HuH-7.5 (cell line): ENCODE results near the gene KHDC4.
"Not testable (repeated sequence)": the region's sequence is repeated elsewhere in the genome, so short reads cannot be mapped to it uniquely, and the experiment has no call there.

Source experiments
- DNase-seq: peaks from one replicate; pipeline ENCODE4 v3.0.0; 2011; ENCODE audit warnings: low spot score

KHDC4 gene

DNA sequence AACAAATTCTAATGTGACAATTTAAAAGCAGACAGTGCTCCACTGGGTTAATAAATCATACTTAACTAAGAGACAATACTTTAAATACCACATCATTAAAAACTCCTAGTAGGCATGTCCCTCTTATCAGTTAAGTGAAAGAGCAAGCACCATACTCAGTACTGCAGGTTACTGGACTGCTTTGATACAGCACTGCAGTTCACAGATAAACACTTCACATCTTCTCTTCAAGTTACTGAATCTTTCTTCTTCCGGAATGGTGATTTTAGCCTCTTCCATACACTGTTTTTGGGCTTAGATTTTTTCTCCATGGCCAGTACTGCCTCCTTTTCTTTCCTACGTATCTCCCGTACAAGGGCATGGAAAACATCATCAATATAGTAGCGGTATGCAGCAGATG is 34.1 kb downstream of the KHDC4 start:
- no peak for DNase-seq

DNA sequence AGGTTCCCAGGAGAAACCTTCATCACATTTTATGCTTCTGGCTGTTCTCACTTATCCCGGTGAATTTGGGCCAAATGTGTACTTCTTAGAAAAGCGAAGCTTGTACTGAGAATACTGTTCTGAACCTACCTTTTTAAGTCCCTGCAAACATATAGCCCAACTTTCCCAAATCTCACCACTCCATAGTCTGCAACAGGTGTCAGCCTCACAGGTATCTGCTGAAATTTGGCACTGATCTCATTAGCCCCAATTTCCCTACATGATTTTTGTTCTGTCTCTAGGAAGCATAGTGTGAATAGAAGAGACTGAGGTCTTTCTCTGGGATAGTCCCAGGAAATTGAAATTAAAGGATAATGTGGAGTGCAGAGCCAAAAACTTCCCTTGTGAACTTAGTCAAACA is 34.5 kb downstream of the KHDC4 start:
- no peak for DNase-seq

GRCh38 chr1:155898888-155899287 is 35.3 kb downstream of the KHDC4 start:
- DNase-seq, result no peak

DNA sequence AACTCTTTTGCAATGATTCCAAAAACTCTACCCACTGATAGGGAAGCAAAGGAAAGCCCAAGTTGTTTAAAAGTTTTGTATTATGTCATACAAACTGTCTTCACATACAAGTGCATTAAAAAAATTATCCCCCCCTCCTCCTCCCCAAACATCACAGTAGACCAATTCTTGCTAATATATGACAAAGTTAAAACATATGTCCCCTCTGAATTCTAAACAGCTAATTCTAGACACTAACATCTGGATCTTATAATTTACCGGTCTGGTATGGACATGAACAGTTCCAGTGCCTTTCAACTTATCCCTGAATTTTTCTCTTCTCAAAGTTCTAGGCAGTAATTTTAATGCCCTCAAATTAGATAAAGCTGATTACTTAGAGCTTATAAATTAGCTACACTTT is 36.5 kb downstream of the KHDC4 start:
- DNase-seq, result no peak

DNA sequence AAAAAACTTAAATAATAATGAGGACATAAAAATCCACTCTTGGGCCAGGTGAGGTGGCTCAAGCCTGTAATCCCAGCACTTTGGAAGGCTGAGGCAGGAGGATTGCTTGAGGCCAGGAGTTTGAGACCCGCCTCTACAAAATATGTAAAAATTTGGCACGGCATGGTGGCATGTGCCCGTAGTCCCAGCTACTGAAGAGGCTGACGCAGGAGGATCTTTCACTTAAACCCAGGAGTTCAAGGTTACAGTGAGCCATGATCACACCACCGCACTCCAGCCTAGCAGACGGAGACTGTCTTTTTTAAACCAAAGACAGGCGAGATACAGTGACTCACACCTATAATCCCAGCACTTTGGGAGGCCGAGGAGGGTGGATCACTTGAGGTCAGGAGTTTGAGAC is 37.7 kb downstream of the KHDC4 start:
- DNase-seq, result not testable (repeated sequence)

GRCh38 chr1:155895617-155896016 is 38.6 kb downstream of the KHDC4 start:
- DNase-seq, result not testable (repeated sequence)

DNA sequence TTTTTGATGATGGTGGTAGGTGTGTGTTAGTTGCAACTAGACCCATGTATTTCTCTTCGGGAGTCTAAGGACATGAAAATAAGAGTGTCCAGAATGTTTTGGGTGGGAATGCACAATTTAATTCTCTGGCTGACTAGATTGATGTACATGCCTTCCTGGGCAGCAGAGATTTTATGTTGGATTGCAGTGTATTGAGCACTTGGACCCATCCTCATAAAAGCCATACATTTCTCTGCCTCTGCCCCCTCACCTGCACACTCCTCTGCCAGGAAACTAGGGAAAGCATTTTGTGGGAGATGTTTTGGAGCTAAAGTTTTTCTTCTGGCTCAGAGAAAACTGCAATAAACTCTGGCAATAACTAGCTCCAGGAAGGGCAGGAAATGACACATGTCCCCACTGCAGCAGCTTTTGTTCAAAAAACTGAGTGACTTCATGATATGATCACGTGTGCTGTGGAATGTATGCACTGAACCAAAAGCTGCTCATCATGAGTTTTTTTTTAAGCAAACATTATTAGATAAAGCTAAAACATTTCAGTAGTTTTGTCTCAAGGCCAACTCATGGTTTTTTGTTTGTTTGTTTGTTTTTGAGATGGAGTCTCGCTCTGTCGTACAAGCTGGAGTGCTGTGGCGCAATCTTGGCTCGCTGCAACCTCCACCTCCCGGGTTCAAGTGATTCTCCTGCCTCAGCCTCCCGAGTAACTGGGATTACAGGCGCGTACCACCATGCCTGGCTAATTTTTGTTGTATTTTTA is 40.6 kb downstream of the KHDC4 start:
- DNase-seq, result peak; percentile 50

DNA sequence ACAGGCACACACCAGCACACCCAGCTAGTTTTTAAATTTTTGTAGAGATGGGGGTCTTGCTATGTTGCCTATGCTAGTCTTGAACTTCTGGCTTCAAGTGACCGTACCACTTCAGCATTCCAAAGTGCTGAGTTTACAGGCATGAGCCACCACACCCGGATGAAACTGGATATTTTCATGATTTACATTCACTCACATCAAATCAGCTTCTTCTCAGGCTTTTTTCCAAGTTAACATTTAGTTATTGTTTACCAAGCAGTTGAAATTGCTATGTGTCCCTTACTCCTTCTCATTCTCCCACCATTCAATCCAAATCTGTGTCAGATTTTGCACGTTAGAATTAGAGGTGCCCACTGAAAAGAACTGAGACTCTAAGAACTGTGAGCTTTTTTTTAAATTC is 41.4 kb downstream of the KHDC4 start:
- no peak for DNase-seq

GRCh38 chr1:155890251-155890650 is 44.0 kb downstream of the KHDC4 start:
- no peak for DNase-seq

- DNase-seq, result no peak
Measured at GRCh38 chr1:155889566-155889965, 44.6 kb downstream of the KHDC4 start.

DNA sequence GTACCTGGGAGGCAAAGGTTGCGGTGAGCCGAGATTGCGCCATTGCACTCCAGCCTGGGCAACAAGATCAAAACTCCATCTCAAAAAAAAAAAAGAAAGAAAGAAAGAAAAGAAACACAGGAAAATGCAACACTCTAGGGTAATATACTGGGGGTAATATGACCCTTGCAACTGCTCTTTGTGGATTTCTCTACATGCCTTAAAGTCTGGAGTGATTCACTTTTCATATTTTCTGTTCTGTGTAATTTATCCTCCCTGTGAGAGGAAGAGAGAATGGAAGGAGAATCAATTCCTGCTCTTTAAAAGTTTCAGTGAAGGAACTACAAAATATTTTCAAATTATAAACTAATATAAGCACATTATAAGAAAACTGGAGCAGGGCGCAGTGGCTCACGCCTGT is 45.7 kb downstream of the KHDC4 start:
- DNase-seq, result no peak

GRCh38 chr1:155884982-155885381 is 49.2 kb downstream of the KHDC4 start:
- no peak for DNase-seq

- no peak for DNase-seq
Measured at GRCh38 chr1:155884031-155884960, 49.9 kb downstream of the KHDC4 start.

DNA sequence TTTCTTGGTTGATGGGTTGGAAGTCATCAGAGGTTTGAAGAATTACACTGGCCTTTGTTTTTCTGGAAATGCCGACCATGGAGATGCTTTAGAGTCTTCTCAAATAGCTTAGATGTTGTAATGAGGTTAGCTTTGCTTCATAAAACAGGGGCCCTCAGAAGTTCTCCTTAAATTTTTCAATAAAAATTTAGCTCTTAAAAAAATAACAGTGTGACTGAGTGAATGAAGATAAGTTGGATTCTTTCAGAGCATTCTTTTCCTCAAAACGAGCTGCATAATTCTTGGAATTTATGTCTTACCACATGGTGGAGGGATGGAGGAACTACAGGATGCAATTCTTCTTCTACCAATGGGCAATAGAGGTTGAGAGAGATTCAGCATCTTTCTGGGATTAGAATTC is 51.4 kb downstream of the KHDC4 start:
- DNase-seq, result no peak

- DNase-seq, result no peak
Measured at GRCh38 chr1:155882235-155882634, 52.0 kb downstream of the KHDC4 start.

DNA sequence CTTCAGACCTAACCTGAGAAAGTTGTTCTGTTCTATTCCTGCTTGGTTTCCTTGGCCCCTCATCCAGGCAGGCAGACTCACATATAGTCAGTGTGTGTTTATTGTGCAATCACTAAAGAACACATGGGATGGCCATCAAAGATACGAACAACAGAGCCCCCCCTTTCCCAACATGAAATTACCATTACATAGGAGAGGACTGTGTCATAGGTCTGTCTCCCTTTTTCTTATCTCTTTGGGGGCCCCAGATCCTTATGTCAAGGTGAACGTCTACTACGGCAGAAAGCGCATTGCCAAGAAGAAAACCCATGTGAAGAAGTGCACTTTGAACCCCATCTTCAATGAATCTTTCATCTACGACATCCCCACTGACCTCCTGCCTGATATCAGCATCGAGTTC is 53.3 kb downstream of the KHDC4 start:
- DNase-seq, result no peak

DNA sequence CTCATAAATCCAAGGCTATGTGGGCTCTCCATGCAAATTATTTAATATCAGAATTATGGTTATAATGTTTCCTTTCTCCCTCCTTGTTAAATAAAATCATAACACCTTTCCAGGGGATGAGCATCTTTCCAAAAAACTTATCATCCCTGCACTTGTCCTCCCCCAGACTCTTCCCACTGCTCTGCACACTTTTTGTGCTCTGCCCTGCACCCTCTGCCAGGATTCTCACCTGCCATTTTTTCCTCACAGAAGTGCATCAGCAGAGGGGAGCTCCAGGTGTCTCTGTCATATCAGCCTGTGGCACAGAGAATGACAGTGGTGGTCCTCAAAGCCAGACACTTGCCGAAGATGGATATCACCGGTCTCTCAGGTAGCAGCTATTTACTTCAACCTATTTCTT is 54.0 kb downstream of the KHDC4 start:
- DNase-seq, result no peak

GRCh38 chr1:155877945-155878344 is 56.3 kb downstream of the KHDC4 start:
- DNase-seq, result no peak

DNA sequence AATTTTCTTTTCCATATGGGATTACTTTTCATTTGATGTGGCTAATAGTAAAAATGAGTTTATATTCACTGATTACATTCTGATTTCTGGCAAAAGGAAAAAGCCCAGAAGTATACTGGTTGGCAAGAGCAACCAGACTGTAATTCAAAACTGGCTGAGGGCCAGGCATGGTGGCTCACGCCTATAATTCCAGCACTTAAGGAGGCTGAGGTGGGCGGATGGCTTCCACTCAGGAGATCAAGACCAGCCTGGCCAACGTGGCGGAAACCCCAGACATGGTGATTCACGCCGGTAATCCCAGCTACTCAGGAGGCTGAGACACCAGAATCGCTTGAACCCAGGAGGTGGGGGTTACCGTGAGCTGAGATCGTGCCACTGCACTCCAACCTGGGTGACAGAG is 60.4 kb downstream of the KHDC4 start:
- DNase-seq, result no peak

GRCh38 chr1:155872527-155872926 is 61.7 kb downstream of the KHDC4 start:
- DNase-seq, result no peak

DNA sequence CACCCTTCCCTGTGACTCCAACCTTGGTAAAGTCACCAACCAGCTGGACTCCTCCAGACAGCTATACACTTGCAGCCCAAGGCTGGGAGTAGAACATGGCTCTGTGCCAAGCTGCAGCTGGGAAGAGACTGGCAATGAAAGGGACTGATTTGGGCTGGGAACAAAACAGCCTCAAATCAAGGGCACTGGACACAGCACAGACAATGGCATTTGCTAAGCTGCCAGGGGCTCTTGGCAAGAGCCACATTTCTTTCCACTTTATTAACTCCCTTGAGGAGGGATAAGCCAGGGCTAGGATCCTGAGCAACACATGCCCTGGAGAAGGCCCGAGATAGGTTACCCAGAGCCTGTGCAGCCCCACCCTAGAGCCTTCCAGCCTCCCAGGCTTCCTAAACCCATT is 62.8 kb downstream of the KHDC4 start:
- DNase-seq, result no peak

DNA sequence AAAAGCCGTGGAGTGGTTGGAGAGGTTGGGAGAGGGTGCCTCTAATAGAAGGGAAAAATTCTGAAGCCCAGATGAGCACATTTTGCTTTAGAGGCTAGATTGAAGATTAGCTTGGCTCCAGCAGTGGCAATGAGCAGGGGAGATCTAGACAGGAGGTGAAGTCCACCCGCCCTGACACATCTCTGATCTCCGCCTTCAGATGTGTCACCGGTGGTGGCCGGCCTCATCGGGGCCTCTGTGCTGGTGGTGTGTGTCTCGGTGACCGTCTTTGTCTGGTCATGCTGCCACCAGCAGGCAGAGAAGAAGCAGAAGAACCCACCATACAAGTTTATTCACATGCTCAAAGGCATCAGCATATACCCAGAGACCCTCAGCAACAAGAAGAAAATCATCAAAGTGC is 66.4 kb downstream of the KHDC4 start:
- DNase-seq, result no peak

GRCh38 chr1:155864393-155864792 is 69.8 kb downstream of the KHDC4 start:
- DNase-seq, result no peak
